Stimulated activated CD4-positive, alpha-beta T cell treated with anti-CD3 and anti-CD28 coated beads, Interleukin-1b, Interleukin-23, amount 100 ng/mL, for 24 hours (primary cell): ENCODE results near the gene NYNRIN.

Experiments
- DNase-seq, 4 experiments: peaks; one replicate each; pipeline ENCODE4 v3.0.0-alpha.2; 2020; ENCODE audit warnings: low read depth in 4 of 4, low spot score in 1 of 4

NYNRIN gene

DNA sequence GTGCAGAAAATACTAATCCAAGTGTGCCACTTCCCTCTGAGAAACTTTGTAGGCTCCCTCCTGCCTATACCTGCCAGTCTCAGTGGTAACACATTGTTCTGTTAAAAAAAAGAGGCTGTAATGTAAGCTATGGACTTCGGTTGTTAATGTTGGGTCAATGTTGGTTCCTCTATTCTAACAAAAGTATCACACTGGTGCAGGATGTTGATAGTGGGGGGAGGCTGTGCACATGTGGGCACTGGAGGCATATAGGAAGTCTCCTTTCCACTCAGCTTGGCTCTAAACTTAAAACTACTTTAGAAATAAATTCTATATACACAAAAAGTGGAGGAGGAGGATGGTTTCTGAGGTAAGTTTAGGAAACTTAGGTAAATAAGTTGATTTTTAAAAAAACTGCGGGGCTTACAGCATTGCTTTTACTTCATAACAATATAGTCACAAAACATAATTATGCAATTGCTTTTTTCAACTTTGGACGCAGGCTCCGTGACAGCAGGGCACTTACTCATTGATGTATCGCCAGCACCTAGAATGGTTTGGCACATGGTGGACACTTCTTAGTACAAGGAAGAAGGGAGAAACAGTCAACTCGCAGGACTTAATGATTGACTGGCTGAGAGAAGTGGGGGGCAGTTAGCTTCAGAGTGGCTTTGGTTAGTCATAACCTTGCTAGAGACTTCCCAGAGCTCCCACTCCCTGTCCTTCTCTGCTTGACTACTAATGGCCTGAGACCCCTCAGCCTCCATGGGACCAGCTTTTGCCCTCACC is 7.9 kb upstream of the NYNRIN start:
- DNase-seq, result no peak

DNA sequence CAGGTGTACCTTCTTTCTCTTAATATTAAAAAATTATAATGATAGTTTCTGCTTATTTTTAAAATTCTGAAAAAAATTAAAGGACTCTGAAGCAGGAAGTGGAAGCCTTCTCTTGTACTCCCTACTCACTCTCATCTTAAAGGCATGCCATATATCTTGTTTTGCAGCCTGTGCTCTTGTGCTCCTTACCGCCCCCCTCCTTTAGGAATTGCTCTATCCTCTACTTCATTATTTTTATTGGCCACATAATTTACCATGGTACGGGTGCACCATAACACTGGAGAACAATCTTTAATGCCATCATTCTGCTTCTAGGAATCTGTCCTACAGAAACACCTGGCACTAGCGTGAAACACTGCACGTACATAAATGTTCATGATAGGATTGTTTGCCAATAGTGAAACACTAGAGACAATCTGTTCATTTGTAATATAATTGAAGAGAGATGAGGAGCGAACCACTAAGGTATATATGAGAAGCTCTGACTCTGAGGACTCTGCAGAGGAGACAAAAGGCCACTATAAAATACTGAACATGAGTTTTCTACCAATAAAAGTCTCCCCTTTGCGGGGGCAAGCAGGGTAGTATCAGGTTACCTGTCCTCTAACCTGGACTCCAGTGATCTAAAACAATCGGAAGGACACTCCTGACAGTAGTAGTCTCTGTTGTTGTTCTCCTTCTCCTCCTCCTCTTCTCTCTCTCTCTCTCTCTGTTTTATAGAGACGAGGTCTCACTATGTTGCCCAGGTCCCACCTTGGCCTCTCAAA is 6.3 kb upstream of the NYNRIN start:
- DNase-seq, result no peak

DNA sequence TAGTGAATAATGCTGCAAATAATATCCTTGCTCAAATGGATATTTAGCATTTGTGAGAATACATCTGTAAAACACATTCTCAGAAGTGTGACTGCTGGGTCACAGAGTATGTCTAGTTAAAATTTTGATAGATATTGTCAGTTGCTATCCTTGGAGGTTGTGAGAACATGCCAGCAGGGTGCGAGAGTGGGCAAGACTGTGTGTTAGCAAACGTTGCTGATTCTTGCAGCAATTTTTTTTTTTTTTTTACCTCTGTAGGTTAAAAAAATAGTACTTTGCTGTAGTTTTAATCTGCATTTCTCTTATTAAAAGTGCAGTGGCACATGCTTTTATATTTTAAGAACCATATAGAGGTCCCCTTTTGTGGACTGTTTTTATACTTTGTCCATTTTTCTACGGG is 4.5 kb upstream of the NYNRIN start:
- no peak for DNase-seq

DNA sequence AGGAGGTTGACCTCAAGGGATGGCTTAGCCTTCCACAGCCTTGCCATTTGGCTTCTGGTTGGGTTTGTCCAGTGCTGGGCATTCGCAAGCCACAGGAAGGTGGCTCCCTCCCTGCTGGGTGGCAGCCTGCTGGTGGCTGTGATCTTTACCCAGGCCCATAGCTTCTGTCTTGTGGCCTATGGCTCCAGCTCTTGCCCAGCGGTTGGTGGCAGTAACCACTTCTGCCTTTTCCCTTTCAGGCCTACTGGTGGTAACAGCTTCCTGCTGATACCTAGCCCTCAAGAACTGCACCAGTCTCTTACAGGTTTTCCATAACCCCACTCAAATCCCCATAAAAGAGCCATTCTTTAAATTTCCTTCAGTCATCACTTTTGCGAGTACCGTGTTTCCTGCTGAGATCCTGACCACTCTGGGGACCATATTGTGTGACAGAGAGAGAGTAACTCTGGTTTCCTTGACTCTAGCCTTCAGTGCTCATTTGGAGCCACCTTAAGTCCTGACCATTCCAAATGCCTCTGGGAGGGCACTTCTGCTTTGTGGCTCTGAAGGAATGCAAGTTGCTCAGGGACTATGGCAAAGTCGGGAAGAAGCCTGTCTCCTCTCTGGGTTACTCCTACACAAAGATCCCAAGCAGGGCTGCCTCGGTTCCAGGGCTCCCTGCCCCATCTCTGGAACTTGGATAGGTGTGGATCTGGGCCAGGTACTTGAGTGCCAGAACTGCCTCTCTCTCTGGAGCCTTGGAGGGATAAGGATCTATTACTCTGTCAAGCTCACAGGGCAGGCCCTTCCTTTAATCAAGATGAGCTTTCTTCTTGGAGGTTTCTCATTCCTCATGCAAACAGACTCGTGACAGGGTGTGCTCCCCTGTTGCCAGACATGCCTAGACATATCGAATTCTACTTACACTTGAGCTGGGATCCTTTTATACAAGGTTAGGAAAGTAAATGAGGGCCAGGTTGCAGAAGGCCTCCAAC is 2.9 kb upstream of the NYNRIN start:
- no peak for DNase-seq

DNA sequence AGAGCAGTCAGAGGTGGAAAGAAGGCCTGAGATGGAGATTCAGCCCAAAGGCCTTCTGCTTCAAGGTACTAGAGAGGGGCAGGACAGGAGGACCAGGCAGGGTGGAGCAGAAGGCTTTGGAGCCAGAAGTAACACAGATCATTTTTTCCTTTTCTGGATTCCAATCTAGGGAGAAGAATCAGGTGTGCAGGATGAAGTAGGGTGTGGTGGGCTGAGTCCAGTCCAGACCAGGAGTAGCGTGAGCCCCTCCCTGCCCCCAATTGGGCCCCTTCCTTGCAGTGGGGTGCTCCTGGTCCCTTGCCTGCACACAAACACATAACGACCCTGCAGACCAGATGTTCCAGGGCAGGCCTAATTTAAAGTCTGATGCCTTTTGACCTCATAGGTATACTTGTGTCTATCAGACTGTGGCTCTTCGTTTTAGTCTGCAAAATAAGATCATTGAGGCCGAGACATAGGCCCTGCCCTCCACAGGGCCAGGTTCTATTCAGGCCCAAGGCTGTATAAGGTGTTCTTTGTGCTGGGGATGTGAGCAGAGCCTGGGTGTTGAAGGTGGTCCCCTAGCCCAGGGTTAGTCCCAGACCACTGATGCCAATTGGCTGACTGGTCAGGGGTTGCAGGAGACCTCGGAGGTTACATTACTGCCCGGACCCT is 1.0 kb upstream of the NYNRIN start:
- no peak for DNase-seq

- DNase-seq, result no peak
Measured at GRCh38 chr14:24398293-24398652, 530 bp upstream of the NYNRIN start.

- no peak for DNase-seq
Measured at GRCh38 chr14:24399447-24399822, 632 bp downstream of the NYNRIN start.

DNA sequence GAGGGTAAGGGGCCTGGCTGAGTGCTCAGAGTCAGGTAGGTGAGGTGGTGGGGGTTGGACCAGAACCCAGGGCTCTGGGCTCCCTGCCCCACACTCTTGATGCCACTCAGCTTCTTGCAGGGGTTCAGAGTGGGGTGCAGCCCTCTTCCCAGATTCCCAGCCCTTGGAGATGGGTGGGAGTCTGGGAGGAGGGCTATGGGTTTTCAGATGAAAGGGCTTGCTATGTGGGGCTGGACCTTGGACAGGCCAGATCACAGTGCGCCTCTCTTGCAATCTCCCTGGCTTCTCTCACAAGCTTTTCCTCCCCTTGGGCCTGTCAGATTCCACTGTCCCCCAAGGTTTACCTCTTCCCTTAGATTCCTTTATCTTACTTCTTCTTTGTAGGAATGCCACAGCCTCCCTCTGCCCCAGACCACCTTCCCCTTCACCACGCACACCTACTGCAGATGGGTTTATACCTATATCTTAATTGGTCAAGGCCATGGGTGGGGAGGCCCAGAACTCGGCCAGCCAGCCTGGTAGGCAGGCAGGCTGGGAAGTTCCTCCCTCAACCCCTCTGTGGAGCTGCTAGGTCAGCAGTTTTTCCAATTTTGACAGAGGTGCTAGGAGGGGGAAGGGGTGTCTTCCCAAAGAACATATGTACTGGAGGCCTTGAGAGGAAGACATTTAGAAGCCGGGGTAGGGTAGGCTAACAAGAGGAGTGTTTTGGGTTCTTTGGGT is 1.4 kb downstream of the NYNRIN start:
- DNase-seq, result no peak

- DNase-seq, result no peak
Measured at GRCh38 chr14:24401810-24402702, 3.3 kb downstream of the NYNRIN start.

GRCh38 chr14:24403294-24403998 is 4.6 kb downstream of the NYNRIN start:
- DNase-seq, result no peak

DNA sequence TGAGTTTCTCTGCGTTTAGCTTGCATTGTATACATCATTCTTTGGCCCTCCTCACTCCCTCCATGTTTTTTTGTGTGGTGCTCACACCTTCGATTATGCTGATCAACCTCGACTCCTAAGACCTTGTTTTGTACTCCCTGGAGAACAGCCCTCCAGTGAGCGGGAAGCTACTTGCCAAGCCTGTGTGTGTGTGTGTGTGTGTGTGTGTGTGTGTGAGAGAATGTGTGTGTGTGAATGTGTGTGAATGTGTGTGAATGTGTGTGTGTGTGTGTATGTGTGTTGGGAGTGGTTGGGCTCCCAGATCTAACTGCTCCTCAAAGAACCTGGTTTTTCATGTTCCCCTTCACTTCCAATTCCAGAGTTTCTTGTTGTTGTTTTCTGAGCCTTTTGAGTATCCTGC is 6.0 kb downstream of the NYNRIN start:
- no peak for DNase-seq

- DNase-seq, result no peak
Measured at GRCh38 chr14:24406416-24406815, 7.6 kb downstream of the NYNRIN start.

DNA sequence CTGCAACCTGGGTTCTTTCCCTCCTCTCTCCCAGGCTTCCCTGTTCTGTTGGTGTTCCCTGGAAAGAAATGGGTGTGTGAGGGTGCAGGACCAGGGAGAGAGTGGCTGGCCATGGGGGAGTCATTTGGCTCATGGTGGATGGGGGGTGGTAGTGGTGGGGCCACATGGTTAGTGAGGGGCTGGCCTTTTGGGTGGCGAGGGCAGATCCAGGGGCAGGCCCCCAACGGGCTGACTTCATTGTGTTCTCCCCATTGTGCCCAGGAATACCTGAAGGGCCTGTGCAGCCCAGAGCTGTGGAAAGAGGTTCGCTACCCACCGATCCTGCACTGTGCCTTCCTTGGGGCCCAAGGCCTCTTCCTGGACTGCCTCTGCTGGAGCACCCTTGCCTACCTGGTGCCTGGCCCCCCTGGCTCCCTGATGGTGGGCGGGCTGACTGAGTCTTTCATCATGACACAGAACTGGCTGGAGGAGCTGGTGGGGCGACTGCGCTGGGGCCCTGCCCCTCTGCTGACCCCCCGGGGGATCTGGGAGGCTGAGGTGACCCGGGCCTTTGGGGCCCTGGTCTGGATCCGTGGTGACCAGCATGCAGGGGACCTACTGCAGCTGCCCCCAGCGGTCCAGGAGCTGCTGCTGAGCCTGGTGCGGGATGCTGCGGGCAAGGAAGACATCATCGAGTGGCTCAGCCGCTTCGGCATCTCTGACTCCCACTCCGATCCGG is 9.0 kb downstream of the NYNRIN start:
- no peak for DNase-seq

DNA sequence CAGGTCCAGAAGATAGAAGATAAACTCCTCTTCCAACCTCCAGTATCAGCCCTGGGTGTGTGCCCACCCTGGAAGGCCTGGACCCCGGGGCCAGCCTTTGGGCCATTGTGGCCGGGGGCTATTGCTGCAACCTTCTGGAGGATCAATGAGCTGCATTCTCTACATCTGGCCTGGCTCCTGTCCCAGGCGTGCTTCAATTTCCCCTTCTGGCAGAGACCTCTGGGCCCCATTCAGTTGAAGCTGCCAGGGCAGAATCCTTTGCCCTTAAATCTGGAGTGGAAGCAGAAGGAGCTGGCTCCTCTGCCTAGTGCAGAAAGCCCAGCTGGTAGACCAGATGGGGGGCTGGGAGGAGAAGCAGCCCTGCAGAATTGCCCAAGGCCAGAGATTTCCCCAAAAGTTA is 10.0 kb downstream of the NYNRIN start:
- no peak for DNase-seq

DNA sequence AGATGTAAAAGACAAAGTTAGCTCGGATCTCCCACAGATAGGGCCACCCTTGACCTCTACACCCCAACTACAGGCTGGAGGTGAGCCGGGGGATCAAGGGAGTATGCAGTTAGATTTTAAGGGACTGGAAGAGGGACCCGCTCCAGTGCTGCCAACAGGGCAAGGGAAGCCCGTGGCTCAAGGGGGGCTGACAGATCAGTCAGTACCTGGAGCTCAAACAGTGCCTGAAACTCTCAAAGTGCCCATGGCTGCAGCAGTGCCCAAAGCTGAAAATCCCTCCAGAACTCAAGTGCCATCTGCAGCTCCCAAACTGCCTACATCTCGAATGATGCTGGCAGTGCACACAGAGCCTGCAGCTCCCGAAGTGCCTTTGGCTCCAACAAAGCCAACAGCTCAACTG is 10.4 kb downstream of the NYNRIN start:
- no peak for DNase-seq

DNA sequence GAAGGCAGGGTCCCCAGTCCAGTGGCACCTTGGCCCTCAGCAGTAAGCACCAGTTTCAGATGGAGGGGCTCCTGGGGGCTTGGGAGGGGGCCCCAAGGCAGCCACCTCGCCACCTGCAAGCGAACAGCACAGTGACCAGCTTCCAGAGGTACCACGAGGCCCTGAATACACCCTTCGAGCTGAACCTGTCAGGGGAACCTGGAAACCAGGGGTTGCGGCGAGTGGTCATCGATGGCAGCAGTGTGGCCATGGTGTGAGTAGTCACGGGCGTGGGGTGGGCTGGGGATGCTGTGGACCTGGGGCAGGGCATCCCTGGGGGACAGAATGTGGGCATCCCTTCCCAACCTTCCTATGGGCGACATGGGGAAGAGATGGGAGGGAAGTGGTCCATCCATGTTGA is 11.2 kb downstream of the NYNRIN start:
- no peak for DNase-seq

DNA sequence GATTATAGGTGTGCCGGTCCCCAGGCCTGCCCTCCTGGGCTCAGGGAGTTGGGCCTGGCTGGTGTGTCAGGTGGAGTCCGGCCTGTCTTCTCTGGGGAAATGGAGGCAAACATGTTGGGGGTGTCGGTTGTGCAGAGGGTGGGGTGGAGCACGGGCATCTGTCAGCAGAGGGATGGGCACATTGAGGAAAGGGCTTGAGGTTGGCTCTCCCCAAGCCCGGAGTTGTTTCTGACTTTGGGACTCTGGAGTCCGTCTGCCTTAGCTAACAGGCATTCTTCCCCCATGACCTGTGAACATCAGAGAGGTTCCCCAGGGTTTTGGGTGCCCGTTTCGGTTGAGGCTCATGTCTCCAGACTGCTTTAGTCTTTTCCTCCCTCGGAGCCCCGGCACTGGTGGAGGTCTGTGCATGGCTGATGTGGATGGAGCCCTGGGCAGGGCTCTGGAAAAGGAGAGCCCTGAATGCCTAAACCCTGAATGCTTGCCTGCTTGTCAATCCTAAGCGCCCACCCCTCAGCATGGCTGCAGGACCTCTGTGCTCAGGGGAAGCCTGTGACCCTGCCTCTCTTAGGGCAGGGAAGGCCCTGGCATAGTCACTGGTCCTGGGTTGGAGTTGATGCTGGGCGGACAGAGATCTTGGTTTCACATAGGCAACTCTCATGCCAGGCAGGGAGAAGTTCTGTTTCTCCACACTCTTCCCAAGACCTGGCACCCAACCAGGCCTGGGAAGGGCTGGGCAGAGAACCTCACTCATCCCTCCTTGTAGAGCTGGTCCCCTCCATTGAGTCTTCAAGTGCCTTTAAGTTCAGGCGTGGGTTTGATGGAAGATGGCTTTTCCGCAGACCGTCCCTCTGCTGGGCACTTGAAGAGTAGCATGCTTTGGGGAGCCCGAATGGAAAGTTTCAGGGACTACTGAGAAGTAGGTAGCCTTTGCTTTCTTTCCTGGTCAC is 12.9 kb downstream of the NYNRIN start:
- DNase-seq, result no peak
